ENCODE results near the gene SMYD3. TPM values are rescaled to one million over a fixed set of nuclear protein-coding genes. Genes with fewer than 3 reads are reported as not detected.

SMYD3 gene
- total RNA-seq, 1 donor from 2014 or later: 34.9 TPM

GRCh38 chr1:246219508-246220030 lies 287.5 kb downstream of the SMYD3 start:
- Mint-ChIP-seq H3K27me3 (ENCODE audit: low read depth) (no peaks in the 10 kb centered on the region), H3K4me3 (no peak overlapping the region), H3K27ac (no peak overlapping the region), H3K4me1 (peaks cover 5% of the 10 kb centered on the region), H3K9me3 (no peaks in the 10 kb centered on the region), H3K36me3 (peaks cover 2% of the 10 kb centered on the region)
- TF ChIP-seq CTCF (IDR thresholded peaks at IDR 0.05; ENCODE audit: unreplicated experiment): no peak
- DNase-seq (ENCODE audit: low spot score in 2 of 2, unreplicated experiment in 2 of 2): no peak

DNA sequence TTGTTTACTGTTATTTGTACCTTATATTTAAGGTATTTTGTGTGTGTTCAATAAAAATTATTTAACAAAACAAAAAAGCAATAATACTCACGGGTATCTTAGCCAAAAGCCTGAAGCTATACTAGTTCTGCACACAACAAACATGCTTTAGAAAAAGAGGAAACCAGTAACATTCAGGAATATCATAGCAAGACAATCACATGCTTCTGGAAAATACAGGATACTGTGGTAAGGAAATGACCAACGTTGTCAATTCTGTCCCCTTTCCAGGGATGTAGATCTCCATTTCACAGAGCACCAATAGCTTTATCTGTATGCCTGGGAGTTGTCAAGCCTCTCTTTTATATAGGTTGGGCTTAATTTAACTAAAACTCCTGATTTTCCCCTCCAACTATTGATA lies 288.4 kb downstream of the SMYD3 start:
- Mint-ChIP-seq H3K27me3 (ENCODE audit: low read depth) (no peaks in the 10 kb centered on the region), H3K4me3 (no peak overlapping the region), H3K9me3 (no peaks in the 10 kb centered on the region), H3K4me1 (peaks cover 5% of the 10 kb centered on the region), H3K27ac (no peak overlapping the region), H3K36me3 (peaks cover 2% of the 10 kb centered on the region)
- TF ChIP-seq CTCF (IDR thresholded peaks at IDR 0.05; ENCODE audit: unreplicated experiment): no peak
- no peak for DNase-seq (ENCODE audit: low spot score in 2 of 2, unreplicated experiment in 2 of 2)

DNA sequence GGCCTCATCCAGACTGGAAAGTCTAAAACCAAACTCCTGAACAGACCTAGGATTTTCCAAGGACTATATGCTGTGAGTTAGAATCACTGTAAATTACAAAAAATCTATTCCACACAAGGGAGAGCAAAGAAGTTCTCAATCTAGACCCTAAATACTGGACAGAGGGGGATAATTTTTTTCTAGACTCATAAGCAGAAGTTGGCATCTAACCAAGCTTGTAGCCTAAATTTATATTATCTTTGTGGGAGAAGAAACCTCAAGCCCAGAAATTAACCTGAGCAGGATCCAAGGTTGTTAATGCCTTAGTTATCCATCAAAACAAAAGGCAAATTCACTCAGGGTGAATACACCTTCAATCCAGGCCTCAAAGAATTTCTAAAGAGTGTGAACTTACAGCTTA lies 290.2 kb downstream of the SMYD3 start:
- peaks cover 2% of the 10 kb centered on the region for H3K36me3 Mint-ChIP-seq
- no peak for TF ChIP-seq CTCF (IDR thresholded peaks at IDR 0.05; ENCODE audit: unreplicated experiment)
- peaks cover 9% of the 10 kb centered on the region for H3K4me1 Mint-ChIP-seq
- no peak overlapping the region for H3K27ac Mint-ChIP-seq
- no peak overlapping the region for H3K4me3 Mint-ChIP-seq
- H3K9me3 Mint-ChIP-seq: no peaks in the 10 kb centered on the region
- no peak for DNase-seq (ENCODE audit: low spot score in 2 of 2, unreplicated experiment in 2 of 2)
- H3K27me3 Mint-ChIP-seq (ENCODE audit: low read depth): no peaks in the 10 kb centered on the region

DNA sequence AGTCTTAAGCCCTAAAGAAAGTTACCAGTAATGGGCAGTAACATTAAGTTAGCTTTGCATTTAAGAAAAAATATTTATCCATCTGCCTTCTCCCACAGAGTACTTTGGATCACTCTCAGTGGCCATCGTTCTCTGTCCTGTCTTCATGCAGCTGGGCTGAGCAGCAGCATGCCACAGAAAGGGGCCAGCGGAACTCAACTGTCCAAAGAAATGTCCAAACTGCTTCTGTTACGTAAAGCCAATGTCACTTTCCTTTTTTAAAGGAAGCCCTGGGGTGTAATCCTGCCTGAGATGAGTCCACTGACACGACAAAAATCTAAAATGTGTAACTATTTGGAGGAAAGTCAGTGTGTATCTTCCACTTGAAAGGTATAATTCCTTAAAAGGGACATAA lies 291.6 kb downstream of the SMYD3 start:
- no peak for TF ChIP-seq CTCF (IDR thresholded peaks at IDR 0.05; ENCODE audit: unreplicated experiment)
- no peak for DNase-seq (ENCODE audit: low spot score in 2 of 2, unreplicated experiment in 2 of 2)
- no peaks in the 10 kb centered on the region for H3K27me3 Mint-ChIP-seq (ENCODE audit: low read depth)
- H3K27ac Mint-ChIP-seq: peak overlapping the region; percentile 69
- H3K9me3 Mint-ChIP-seq: no peaks in the 10 kb centered on the region
- no peak overlapping the region for H3K4me3 Mint-ChIP-seq
- H3K36me3 Mint-ChIP-seq: peaks cover 2% of the 10 kb centered on the region
- H3K4me1 Mint-ChIP-seq: peaks cover 9% of the 10 kb centered on the region

GRCh38 chr1:246214708-246215509 lies 292.2 kb downstream of the SMYD3 start:
- DNase-seq (ENCODE audit: low spot score in 2 of 2, unreplicated experiment in 2 of 2): no peak
- no peaks in the 10 kb centered on the region for H3K9me3 Mint-ChIP-seq
- no peak overlapping the region for H3K27ac Mint-ChIP-seq
- peaks cover 2% of the 10 kb centered on the region for H3K36me3 Mint-ChIP-seq
- no peak overlapping the region for H3K4me3 Mint-ChIP-seq
- no peaks in the 10 kb centered on the region for H3K27me3 Mint-ChIP-seq (ENCODE audit: low read depth)
- no peak for TF ChIP-seq CTCF (IDR thresholded peaks at IDR 0.05; ENCODE audit: unreplicated experiment)
- peaks cover 11% of the 10 kb centered on the region for H3K4me1 Mint-ChIP-seq

Measured in mesothelial cell of epicardium (in vitro differentiated cells).